ENCODE data around the gene KRTCAP2.
A peak's percentile ranks its signal among the peaks of the same experiment; 100 is the strongest.
"Not testable (repeated sequence)": the region's sequence is repeated elsewhere in the genome, so short reads cannot be mapped to it uniquely, and the experiment has no call there.

The KRTCAP2 gene

DNA sequence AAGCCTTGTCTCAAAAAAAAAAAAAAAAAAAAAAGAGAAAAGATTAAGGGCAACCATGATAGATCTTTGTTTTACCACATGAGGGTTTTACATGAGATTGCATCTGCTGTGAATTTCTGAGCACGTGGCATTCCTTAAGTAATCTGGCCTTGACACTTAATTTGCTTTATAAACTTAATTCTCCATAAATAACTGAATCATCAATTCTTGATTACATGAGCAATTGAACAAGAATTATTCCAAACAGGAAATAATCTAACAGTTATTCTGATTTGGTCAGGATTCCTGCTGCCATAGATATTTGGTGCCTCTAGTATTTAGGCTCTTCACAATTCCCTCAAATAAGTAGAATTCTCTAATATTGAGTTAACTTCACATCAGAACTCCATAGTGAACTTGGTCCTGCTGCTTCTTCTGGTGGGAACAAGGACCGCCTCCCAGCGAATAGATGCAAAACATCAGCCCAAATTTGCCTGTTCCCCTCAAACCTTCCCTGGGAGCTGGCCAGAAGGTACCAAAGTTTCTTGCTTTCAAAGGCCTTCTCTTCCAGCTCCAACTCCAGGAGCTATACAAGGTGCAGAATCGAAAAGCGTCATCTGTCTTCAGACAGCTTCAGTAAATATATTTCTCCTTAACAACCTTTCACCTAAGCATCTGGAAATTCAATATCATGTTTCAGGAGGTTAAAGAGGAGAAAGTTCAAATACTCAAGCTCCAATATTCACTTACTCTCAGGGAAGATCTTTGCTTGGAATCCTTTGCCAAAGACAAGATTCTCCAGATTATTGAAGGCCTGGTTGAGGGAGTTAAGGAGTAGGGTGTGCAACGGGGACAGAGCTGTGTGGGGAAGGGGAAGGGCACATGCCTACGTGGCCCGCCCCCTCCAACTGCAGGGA is 1.0 kb downstream of the KRTCAP2 start:
- H3K4me1 Mint-ChIP-seq (ENCODE audit: low read depth): peaks cover 59% of the 10 kb centered on the region
- DNase-seq (ENCODE audit: low spot score): no peak
- H3K36me3 Mint-ChIP-seq (ENCODE audit: low read depth): peaks cover 44% of the 10 kb centered on the region
- no peaks in the 10 kb centered on the region for H3K27me3 Mint-ChIP-seq (ENCODE audit: low read depth)
- H3K9me3 Mint-ChIP-seq: no peaks in the 10 kb centered on the region
- peak overlapping the region; percentile 98 for H3K27ac Mint-ChIP-seq
- peak overlapping the region; percentile 95 for H3K4me3 Mint-ChIP-seq

DNA sequence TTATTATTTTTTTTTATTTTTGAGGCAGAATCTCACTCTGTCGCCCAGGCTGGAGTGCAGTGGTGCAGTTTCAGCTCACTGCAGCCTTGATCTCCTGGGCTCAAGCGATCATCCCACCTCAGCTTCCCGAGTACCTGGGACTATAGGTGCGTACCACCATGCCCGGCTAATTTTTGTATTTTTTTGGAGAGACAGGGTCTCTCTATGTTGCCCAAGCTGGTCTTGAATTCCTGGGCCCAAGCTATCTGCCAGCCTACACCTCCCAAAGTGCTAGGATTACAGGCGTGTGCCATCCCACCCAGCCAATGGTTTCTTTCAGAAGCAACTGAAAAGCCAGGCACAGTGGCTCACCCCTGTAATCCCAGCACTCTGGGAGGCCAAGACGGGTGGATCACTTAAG is 2.3 kb downstream of the KRTCAP2 start:
- no peak for DNase-seq (ENCODE audit: low spot score)
- Mint-ChIP-seq H3K27ac (no peak overlapping the region), H3K9me3 (no peaks in the 10 kb centered on the region), H3K27me3 (ENCODE audit: low read depth) (no peaks in the 10 kb centered on the region), H3K4me3 (no peak overlapping the region), H3K36me3 (ENCODE audit: low read depth) (peaks cover 35% of the 10 kb centered on the region), H3K4me1 (ENCODE audit: low read depth) (peaks cover 49% of the 10 kb centered on the region)

DNA sequence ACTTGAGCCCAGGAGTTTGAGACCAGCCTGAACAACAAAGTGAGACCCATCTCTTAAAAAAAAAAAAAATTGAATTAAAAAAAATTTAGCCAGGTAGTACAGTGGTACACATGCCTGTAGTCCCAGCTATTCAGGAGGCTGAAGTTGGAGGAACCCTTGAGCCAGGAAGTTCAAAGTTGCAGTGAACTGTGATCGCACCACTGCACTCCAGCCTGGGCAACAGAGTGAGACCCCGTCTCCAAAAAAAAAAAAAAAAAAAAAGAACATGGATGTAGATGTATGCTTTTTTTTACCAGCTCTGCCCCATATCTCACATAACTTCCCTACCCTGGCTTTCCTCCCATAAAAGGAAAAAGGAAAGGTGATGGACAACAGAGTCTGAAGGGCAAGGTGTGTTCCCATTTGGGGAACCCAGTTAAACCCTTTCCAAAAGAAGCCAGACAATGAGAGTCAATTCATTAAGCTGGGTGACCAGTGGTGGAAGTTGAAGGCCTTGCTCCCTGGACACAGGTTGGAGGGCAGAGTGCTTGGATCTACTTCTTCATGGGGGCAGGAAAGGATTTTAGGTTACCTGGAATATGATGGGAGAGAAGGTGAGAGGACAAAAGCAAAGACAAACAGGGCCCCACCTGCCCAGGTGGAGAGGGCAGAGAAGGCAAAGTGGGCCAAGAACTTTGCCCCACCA is 2.9 kb downstream of the KRTCAP2 start:
- no peak overlapping the region for H3K27ac Mint-ChIP-seq
- DNase-seq (ENCODE audit: low spot score): no peak
- H3K36me3 Mint-ChIP-seq (ENCODE audit: low read depth): peaks cover 35% of the 10 kb centered on the region
- no peaks in the 10 kb centered on the region for H3K27me3 Mint-ChIP-seq (ENCODE audit: low read depth)
- H3K4me1 Mint-ChIP-seq (ENCODE audit: low read depth): peaks cover 45% of the 10 kb centered on the region
- no peak overlapping the region for H3K4me3 Mint-ChIP-seq
- no peaks in the 10 kb centered on the region for H3K9me3 Mint-ChIP-seq

DNA sequence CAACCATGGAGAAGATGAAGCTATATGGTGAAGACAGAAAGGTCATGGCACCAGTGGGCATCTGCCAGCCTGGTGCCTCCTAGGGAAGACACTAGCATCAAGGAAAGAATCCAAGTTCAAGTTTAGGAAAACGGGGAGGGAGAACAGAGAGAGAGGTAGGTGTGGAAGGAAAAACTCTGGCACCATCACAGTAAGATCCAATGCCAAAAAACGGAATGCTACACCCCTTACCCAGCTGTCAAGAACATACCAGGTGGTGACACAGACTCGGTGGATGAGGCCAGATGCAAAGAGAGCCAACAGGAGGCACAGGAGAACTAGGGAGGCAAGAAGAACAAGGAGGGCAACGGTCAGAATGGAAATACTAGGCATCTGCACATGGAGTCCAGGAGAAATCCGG is 3.6 kb downstream of the KRTCAP2 start:
- Mint-ChIP-seq H3K9me3 (no peaks in the 10 kb centered on the region), H3K4me1 (ENCODE audit: low read depth) (peaks cover 40% of the 10 kb centered on the region), H3K27ac (peak overlapping the region; percentile 33), H3K4me3 (no peak overlapping the region), H3K36me3 (ENCODE audit: low read depth) (peaks cover 35% of the 10 kb centered on the region), H3K27me3 (ENCODE audit: low read depth) (no peaks in the 10 kb centered on the region)
- DNase-seq (ENCODE audit: low spot score): no peak

DNA sequence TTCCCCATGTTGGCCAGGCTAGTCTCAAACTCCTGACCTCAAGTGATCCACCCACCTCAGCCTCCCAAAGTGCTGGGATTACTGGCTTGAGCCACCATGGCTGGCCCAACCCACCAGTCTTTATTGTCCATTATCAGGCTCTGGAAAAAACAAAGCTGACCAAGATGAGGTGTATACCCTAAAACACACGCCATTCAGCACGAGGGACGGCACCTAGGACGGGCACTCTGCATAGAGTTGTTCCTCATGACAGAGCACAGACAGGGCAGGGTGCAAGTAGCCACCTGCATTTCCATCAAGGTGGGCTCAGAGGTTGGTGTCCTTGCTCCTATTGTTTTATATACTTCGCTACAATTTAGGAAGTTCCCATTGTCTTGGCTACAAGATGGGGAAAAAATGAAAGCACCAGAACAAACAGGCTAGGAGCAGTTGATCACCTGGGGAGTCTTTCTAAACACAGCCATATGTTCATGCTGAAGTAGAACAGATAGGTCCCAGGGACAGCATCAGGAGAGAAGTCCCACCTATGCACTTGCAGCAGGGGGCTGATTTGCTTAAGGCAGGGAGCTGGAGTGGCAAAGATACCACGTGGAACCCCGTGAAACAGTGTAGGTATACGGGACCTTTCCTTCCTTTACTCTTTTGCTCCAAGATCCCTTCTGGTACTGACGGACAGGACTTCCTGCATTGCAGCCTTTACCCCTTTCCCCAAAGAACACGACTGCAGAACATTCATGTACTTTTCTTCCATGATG is 4.5 kb downstream of the KRTCAP2 start:
- Mint-ChIP-seq H3K4me3 (no peak overlapping the region), H3K4me1 (ENCODE audit: low read depth) (peaks cover 35% of the 10 kb centered on the region), H3K27me3 (ENCODE audit: low read depth) (no peaks in the 10 kb centered on the region), H3K36me3 (ENCODE audit: low read depth) (peaks cover 35% of the 10 kb centered on the region), H3K27ac (no peak overlapping the region), H3K9me3 (no peaks in the 10 kb centered on the region)
- DNase-seq (ENCODE audit: low spot score): no peak

DNA sequence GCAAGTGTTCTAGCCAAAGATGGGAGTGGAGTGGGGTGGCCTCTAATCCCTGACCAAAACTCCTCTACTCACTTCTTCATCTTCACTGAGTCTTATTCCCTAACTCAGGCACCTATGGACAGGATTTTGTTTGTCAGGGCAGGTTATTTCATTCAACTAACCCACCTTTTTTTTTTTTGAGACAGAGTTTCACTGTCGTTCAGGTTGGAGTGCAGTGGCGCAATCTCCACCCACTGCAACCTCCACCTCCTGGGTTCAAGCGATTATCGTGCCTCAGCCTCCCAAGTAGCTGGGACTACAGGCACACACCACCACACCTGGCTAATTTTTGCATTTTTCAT is 5.0 kb downstream of the KRTCAP2 start:
- not testable (repeated sequence) for H3K27ac Mint-ChIP-seq; H3K27me3 Mint-ChIP-seq (ENCODE audit: low read depth); DNase-seq (ENCODE audit: low spot score); H3K9me3 Mint-ChIP-seq
- Mint-ChIP-seq H3K4me1 (ENCODE audit: low read depth) (peaks cover 30% of the 10 kb centered on the region), H3K4me3 (peak overlapping the region; percentile 53), H3K36me3 (ENCODE audit: low read depth) (peaks cover 32% of the 10 kb centered on the region)

DNA sequence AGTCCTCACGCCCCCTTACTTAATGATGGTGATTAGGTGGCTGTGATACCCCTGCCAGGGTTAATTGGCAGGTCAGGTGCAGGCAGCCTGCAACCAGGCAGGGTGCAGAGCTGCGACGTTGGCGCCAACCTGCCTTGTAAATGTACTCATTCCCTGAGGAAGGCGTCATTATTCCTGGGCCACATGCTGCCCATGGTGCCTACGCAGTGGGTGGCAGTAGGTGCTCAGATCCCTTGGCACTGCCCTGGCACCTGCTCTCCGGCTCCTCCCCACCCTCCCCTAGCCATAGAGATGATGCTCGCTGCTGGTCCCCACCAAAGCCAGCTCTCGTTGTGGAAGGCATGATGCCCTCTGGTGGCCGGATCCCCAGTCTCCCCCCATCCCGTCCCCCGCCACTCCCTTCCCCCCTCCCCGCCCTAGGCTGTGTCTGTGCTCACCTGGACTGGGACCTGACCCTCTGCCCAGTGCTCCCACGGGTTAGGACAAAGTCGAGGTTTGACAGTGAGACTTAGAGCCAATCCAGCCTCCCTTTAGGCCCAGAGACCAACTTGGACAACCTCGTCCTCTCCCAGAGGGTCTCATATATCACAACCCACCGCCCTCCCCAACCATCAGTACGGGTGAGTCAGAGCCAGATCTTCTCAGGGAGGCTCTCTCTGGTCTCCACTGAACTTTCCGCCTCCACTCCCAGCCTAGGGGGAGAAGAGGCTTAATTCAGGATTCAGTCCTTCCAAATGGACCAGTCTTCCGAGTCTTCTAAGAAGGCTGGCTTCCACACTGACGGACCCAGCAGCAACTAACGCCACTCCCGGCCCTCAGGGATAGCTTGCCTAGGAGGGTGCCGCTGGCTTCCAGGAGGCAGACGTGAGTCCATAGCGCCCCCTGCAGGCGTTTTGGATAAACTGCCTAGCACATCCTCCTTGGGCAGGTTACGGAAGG is 5.7 kb downstream of the KRTCAP2 start:
- Mint-ChIP-seq H3K4me1 (ENCODE audit: low read depth) (peaks cover 28% of the 10 kb centered on the region), H3K27ac (no peak overlapping the region), H3K9me3 (no peaks in the 10 kb centered on the region), H3K4me3 (peak overlapping the region; percentile 53), H3K27me3 (ENCODE audit: low read depth) (no peaks in the 10 kb centered on the region), H3K36me3 (ENCODE audit: low read depth) (peaks cover 29% of the 10 kb centered on the region)
- peak; percentile 81 for DNase-seq (ENCODE audit: low spot score)

DNA sequence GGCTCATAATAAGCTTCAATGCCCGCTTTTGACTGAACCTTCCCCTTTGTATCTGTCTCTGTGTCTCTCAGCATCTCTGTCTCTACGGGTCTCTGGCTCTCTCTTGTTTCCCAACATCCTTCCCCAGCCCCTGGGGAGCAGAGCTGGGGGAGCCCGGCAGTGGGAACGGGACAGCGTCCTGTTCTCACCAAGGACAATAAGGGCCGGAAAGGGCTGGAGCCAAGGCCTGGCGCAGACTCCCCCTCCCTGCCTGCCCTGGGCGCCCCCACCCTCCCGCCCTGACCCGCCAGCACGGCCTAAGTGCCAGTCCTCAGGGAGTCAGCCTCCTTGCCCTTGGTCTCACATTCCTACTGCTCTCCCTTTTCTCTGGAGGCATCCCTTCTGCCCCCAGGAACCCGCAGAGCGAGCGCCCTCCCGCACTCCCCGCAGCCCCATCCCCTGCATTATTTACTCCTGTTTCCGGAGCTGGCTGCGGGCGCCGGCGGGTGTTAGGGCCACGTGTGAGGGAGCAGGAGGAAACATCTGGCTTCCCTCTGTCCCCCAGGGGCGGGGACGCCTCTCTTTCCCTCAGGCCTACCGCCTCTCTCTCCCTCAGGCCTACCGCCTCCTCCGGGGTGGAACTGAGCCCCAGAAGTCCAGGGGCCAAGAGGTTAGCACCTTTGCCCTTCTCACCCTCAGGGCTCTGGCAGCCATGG is 6.5 kb downstream of the KRTCAP2 start:
- DNase-seq (ENCODE audit: low spot score): no peak

DNA sequence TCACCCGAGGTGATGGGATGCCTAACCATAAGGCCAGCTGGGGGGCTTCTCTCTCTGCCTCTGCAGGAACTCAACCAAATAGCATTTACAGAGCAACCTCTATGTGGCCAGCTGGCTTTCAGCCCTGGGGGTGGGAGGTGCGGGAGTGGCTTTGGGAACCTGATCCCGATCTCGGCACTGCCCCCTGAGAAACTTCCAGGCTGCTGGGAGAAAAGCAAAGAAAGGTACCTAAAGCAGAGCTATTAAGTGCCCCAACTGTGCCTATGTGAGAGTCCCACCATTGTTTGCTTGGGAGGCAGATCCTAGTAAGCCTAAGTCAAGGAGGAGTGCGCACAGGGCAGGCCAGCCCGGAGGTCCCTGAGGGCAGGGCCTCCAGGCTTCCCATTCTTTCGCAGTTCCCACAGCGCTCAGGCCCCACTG is 7.0 kb downstream of the KRTCAP2 start:
- Mint-ChIP-seq H3K4me3 (no peak overlapping the region), H3K9me3 (no peaks in the 10 kb centered on the region), H3K4me1 (ENCODE audit: low read depth) (peaks cover 16% of the 10 kb centered on the region), H3K27me3 (ENCODE audit: low read depth) (no peaks in the 10 kb centered on the region), H3K27ac (no peak overlapping the region), H3K36me3 (ENCODE audit: low read depth) (peaks cover 19% of the 10 kb centered on the region)
- no peak for DNase-seq (ENCODE audit: low spot score)

More for the DNA sequence above, 6.5 kb downstream of the KRTCAP2 start:
- Mint-ChIP-seq H3K9me3 (no peaks in the 10 kb centered on the region), H3K36me3 (ENCODE audit: low read depth) (peaks cover 22% of the 10 kb centered on the region), H3K4me1 (ENCODE audit: low read depth) (peaks cover 21% of the 10 kb centered on the region), H3K4me3 (no peak overlapping the region), H3K27me3 (ENCODE audit: low read depth) (no peaks in the 10 kb centered on the region), H3K27ac (no peak overlapping the region)

DNA sequence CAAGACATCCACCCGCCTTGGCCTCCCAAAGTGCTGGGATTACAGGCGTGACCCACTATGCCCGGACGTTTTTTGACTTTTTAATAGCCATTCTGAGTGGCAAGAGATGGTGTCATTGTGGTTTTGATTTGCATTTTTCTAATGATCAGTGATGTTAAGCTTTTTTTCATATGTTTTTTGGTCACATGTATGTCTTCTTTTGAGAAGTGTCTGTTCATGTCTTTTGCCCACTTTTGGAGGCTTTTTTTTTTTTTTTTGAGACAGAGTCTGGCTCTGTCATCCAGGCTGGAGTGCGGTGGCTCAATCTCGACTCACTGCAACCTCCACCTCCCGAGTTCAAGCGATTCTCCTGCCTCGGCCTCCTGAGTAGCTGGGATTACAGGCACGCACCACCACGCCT is 8.5 kb downstream of the KRTCAP2 start:
- H3K9me3 Mint-ChIP-seq: not testable (repeated sequence)

DNA sequence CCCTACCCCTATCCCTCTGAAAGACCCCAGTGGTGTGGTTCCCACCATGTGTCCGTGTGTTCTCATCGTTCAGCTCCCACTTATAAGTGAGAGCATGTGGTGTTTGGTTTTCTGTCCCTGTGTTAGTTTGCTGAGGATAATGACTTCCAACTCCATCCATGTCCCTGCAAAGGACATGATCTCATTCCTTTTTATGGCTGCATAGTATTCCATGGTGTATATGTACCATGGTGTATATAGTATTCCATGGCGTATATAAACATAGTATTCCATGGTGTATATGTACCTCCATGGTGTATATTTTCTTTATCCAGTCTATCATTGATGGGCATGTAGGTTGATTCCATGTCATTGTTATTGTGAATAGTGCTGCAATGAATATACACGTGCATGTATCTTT is 9.3 kb downstream of the KRTCAP2 start:
- not testable (repeated sequence) for H3K4me3 Mint-ChIP-seq, H3K9me3 Mint-ChIP-seq

More for the DNA sequence above, 8.5 kb downstream of the KRTCAP2 start:
- H3K4me3 Mint-ChIP-seq; DNase-seq (ENCODE audit: low spot score); H3K27ac Mint-ChIP-seq; H3K27me3 Mint-ChIP-seq (ENCODE audit: low read depth): not testable (repeated sequence)
- peaks cover 15% of the 10 kb centered on the region for H3K4me1 Mint-ChIP-seq (ENCODE audit: low read depth)
- peaks cover 13% of the 10 kb centered on the region for H3K36me3 Mint-ChIP-seq (ENCODE audit: low read depth)

DNA sequence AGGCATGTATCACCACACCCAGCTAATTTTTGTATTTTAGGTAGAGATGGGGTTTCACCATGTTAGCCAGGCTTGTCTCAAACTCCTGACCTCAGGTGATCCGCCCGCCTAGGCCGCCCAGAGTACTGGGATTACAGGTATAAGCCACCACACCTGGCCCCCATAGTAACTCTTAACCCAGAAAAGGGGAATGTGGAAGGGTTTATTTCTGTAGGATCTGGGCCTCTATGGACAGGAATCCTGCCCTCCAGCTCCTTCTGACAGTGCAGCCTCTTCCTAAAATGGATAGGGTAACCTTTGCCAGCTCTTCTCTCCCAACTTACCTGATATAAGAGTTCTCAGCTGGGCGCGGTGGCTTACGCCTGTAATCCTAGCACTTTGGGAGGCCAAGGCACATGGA is 10.5 kb downstream of the KRTCAP2 start:
- not testable (repeated sequence) for H3K27ac Mint-ChIP-seq; H3K4me3 Mint-ChIP-seq; H3K9me3 Mint-ChIP-seq; H3K4me1 Mint-ChIP-seq (ENCODE audit: low read depth); H3K27me3 Mint-ChIP-seq (ENCODE audit: low read depth); DNase-seq (ENCODE audit: low spot score); H3K36me3 Mint-ChIP-seq (ENCODE audit: low read depth)

More for the DNA sequence above, 9.3 kb downstream of the KRTCAP2 start:
- H3K27ac Mint-ChIP-seq; H3K36me3 Mint-ChIP-seq (ENCODE audit: low read depth); DNase-seq (ENCODE audit: low spot score); H3K27me3 Mint-ChIP-seq (ENCODE audit: low read depth): not testable (repeated sequence)
- peaks cover 11% of the 10 kb centered on the region for H3K4me1 Mint-ChIP-seq (ENCODE audit: low read depth)

DNA sequence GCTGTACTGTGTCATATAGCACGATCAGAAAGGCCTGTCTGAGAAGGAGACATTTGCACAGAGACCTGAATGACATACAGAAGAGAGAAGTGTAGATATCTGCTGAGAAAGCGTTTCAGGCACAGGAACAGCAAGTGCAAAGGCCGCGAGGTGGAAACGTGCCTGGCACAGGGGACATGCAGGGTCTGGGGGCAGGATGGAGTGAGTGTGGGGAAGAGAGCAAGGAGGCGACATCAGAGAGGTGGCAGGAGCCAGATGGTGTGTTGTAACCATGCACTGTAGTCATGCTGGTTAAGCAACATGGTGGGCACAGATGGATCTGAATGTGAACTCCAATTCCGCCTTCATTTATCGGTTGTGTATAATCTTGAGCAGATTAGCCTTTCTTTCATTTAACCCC is 13.0 kb downstream of the KRTCAP2 start:
- Mint-ChIP-seq H3K27ac (no peak overlapping the region), H3K27me3 (ENCODE audit: low read depth) (peaks cover 14% of the 10 kb centered on the region), H3K36me3 (ENCODE audit: low read depth) (no peaks in the 10 kb centered on the region), H3K9me3 (no peaks in the 10 kb centered on the region), H3K4me3 (no peak overlapping the region), H3K4me1 (ENCODE audit: low read depth) (no peaks in the 10 kb centered on the region)
- no peak for DNase-seq (ENCODE audit: low spot score)
